ENCODE data around the gene GRIA1.

GRCh38 chr5:153594785-153595184 lies 104.3 kb downstream of the GRIA1 start:
- TF ChIP-seq YY1 (IDR thresholded peaks at IDR 0.05; ENCODE audit: low read depth) (no peak), TAF1 (IDR thresholded peaks at IDR 0.05; ENCODE audit: low read depth) (no peak), CEBPB (IDR thresholded peaks at IDR 0.05) (no peak), TCF12 (IDR thresholded peaks at IDR 0.05; ENCODE audit: low read depth) (no peak), FOXM1 (IDR thresholded peaks at IDR 0.05; ENCODE audit: borderline replicate concordance, low read depth) (no peak), NFIC (IDR thresholded peaks at IDR 0.05) (no peak), TEAD4 (IDR thresholded peaks at IDR 0.05) (no peak), EGR1 (IDR thresholded peaks at IDR 0.05) (no peak), EP300 (IDR thresholded peaks at IDR 0.05; ENCODE audit: borderline replicate concordance) (no peak), RAD21 (IDR thresholded peaks at IDR 0.05; ENCODE audit: low read depth) (no peak), CREB1 (IDR thresholded peaks at IDR 0.05; ENCODE audit: low read depth) (no peak)
- TF ChIP-seq, protein P1, sequence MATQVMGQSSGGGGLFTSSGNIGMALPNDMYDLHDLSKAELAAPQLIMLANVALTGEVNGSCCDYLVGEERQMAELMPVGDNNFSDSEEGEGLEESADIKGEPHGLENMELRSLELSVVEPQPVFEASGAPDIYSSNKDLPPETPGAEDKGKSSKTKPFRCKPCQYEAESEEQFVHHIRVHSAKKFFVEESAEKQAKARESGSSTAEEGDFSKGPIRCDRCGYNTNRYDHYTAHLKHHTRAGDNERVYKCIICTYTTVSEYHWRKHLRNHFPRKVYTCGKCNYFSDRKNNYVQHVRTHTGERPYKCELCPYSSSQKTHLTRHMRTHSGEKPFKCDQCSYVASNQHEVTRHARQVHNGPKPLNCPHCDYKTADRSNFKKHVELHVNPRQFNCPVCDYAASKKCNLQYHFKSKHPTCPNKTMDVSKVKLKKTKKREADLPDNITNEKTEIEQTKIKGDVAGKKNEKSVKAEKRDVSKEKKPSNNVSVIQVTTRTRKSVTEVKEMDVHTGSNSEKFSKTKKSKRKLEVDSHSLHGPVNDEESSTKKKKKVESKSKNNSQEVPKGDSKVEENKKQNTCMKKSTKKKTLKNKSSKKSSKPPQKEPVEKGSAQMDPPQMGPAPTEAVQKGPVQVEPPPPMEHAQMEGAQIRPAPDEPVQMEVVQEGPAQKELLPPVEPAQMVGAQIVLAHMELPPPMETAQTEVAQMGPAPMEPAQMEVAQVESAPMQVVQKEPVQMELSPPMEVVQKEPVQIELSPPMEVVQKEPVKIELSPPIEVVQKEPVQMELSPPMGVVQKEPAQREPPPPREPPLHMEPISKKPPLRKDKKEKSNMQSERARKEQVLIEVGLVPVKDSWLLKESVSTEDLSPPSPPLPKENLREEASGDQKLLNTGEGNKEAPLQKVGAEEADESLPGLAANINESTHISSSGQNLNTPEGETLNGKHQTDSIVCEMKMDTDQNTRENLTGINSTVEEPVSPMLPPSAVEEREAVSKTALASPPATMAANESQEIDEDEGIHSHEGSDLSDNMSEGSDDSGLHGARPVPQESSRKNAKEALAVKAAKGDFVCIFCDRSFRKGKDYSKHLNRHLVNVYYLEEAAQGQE (IDR thresholded peaks at IDR 0.05; ENCODE audit: low read depth) = no peak
- TF ChIP-seq, protein P2, sequence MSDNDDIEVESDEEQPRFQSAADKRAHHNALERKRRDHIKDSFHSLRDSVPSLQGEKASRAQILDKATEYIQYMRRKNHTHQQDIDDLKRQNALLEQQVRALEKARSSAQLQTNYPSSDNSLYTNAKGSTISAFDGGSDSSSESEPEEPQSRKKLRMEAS (IDR thresholded peaks at IDR 0.05) = no peak
